ENCODE results near the gene SPECC1.
A peak's percentile ranks its signal among the peaks of the same experiment; 100 is the strongest.
"Not testable (repeated sequence)": the region's sequence is repeated elsewhere in the genome, so short reads cannot be mapped to it uniquely, and the experiment has no call there.

SPECC1 gene

DNA sequence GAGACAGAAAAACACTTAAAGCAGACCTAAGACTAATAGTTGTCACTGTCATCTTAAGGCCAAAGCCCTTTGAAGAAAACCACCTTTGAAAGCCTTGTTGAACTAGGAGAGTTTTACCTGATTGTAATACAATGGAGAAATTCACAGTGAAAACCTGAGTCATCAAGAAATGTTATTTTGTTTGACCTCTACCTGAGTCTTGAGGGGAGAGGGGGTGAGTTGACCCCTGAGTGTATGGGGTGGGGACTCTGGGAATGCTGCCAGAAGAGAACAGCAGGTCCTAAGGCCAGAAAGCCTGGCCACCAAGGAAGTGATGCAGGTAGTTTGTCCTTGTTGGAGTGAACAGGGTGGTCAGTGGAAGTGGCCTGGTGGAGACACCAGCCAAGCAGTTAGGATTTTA, 204.3 kb downstream of the SPECC1 start:
- no peak for DNase-seq

DNA sequence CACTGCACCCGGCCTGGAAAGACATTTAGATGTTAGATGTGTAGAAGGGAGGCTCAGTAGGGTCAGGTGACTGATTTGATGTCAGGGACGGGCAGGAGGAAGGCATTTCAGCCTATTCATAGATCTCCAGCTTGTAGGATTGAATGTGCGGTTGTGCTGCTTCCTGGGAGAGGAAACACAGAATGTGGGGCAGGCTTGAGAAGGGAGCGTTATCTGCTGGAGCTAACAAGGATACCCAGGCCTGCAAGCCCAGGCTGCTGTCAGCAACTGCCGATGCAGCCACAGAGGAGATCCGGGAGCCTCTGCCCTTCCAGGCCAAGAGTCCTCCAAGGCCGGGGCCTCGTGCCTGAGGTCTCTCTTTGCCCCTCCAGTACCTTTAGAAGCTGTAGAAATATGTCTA, 205.6 kb downstream of the SPECC1 start:
- DNase-seq, result no peak

DNA sequence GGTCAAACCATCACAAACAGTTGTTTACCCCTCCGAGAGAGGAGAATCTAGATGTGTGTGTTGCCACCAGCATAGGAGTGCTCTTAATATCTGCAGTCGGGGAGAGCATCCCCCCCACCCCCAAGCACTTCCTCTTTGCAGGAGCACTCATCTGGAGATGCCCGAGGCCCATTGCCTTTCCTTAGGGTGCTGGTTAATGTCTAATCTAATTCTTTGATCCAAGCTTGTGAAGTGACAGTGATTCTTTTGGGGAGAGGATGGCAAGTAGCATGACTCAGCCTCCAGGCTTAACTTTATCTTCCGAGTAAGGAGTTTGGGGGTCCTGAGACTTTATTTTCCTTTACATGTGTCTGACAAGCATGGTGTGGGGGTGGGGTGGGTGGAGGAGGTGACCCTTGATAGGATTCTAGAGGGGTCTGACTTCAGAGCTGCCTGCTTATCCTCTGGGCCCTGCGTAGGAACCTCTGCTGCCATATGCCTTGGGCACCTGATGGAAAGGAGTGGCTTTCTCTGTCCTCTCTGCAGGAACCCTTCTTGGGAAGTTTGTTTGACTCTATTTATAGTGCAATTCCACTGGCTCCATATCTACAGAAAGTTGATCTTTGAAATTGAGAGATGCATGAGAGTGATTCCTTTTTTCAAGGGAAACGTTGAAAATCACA, 207.1 kb downstream of the SPECC1 start:
- DNase-seq, result no peak

DNA sequence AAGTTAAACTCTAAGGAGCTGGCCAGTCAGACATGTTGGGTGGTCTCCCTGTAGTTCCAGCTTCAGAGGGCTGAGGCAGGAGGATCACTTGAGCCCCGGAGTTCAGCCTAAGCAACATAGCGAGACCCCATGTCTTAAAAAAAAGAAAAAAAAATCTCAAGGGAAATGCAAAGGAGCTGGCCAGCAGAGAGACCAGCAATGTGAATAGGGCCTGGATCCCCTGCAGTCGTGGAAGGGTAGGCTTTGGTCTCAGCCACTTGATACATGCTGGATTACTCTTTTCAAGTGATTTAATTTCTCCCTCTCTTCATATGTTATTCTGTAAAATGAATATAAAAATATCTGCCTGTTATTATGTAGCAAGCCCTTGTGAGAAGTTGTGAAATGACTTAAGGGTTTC, 207.7 kb downstream of the SPECC1 start:
- no peak for DNase-seq

DNA sequence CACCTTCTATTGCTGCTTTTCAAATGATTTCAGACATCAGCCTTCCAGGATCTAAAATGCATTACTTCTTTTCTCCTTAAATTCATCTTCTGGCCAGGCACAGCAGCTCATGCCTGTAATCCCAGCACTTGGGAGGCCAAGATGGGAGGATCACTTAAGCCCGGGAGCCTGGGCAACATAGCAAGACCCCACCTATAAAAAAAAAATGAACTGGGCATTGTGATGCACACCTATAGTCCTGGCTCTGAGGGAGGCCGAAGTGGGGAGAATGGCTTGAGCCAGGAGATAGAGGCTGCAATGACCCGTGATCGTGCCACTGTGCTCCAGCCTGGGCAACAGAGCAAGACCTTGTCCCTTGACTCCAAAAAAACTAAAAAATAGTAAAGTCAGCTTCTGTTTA, 208.5 kb downstream of the SPECC1 start:
- no peak for DNase-seq

DNA sequence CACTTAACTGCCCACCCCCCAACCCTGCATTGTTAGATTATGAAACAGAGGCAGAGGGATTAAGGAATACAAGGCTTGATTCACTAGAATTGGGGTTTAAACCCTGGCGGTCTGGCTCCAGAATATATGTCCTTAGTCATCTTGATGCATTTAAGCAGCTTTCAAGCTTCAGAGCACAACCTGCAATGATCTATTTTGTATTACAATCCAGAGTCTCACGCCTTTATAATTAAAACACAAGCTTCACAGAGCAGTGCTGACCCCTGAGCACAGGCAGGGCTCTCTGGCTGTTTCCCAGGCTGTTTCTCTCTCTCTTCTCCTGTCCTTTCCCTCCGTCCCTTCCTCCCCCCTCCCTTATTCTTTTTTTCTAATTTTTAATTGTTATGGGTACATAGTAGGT, 209.1 kb downstream of the SPECC1 start:
- no peak for DNase-seq

DNA sequence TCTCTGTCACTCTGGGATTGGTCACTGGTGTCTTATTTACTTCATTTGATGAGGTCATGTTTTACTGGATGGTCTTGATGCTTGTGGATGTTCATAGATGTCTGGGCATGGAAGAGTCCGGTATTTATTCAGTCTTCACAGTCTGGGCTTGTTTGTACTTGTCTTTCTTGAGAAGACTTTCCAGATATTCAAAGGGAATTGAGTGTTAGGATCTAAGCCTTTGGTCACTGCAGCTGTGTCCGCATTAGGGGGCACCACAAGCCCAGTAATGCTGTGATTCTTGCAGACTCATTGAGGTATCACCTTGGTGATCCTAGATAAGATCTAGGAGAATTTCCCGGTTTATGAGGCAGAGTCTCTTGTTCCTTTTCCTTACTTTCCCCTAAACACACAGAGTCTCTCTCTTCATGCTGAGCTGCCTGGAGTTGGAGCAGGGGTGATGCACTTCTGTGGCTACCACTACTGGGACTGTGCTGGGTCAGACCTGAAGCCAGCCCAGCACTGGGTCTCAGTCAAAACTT, 214.7 kb downstream of the SPECC1 start:
- DNase-seq, result no peak

DNA sequence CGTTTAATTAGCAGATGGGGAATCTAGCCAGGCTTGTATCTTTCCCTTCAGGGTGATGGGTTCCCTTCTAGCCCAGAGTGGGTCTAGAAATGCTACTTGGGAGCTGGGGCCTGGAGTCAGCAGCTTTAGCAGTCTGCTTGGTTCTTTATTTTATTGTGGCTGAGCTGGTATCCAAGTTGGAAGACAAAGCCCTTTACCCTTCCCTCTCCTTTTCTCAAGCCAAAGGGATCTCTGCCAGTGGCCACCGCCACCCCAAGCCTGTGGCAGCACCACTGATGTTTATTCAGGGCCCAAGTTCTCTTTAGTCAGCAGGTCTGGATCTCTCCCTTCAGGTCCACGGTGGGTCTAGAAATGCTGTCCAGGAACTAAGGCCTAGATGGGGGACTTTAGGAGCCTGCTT, 215.2 kb downstream of the SPECC1 start:
- DNase-seq, result no peak

DNA sequence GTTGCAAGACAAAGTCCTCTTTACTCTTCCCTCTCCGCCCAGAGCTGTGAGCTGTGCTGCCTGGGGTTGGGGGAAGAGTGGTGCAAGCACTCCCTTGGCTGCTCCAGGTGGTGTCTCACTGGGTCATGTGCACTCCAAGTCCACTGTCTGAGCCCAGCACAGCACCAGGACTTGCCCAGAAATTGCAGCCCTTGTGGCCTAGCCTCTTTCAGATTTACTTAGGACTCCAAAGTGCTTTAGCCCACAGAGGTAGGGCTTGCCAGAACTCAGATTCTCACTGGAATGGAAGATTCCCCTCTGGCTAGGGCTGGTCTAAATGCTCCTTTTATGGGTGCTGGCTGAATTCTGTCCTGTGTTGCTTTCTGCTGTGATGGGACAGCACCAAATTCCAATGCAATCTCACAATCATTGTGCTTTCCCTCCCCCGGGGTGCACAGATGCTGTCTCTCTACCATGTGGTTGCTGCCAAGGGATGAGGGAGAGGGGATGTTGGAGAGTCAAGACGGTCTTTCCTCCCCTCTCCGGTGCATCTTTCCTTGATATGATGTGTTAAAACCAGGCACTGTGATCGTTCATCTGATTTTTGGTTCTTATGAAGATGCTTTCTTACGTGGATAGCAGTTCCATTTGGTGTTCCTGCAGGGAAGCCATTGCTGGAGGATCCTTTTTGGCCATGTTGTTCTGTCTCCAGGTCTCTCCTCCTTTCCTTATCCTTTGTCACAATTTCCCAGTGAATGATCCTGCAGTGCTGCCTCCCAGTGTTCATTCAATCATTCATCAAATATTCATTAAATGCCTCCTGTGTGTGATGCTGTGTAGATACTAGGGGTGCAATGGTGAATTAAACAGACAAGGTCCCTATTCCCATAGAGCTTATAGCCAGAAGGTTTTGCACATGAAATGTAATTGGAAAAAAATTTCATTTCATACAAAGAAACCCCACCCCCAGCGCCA, 216.3 kb downstream of the SPECC1 start:
- no peak for DNase-seq

DNA sequence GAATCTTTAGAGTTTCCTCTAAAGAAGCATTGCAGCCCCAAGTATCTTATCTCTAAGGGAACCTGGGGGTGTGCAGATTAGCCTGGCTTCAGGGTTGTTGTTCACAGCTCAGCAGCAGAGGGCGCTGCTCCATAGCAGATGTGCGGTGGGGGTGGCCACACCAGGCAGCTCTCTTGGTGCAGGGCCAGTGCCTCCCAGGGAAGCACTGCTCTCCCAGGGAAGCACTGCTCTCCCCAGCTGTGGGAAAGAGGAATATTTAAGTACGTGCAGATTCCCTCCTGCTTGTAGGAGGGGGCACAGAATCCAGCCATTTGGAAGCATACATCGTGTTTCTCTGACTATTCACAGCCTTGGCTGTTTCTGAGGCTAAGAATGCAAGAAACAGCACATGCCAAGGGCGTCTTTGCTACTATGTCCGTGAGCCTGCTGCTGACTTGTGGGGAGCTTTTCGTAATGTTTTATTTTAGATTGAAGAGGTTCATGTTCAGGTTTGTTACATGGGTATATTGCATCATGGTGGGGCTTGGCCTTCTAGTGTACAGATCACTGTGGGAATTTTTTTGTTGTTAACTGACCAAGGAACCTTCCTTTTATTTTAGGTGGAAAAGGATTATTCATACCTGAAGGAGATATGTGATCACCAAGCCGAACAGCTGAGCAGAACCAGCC, 217.8 kb downstream of the SPECC1 start:
- peak; percentile 82 to 85 for DNase-seq

DNA sequence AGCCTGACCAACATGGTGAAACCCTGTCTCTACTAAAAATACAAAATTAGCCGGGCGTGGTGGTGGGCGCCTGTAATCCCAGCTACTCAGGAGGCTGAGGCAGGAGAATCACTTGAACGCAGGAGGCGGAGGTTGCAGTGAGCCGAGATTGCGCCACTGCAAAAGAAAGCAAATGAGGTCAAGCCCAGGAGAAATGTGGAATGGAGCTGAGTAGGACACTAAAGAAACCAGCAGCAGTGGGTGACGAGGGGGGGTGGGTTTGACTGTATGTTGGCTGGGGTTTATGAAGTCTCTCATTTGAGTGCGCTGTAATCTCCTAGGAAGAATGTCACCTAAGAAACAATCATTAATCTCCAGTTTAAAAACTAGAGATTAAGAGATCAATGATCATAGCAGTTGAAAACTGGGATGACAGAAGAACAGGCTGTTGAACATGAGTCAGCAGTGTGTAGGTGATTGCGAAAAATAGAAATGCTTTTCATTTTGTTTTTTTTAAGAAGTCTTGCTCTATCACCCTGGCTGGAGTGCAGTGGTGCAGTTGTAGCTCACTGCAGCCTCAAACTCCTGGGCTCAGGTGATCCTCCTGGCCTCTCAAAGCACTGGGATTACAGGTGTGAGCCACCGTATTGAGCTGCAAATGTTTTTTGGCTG, 218.7 kb downstream of the SPECC1 start:
- not testable (repeated sequence) for DNase-seq

DNA sequence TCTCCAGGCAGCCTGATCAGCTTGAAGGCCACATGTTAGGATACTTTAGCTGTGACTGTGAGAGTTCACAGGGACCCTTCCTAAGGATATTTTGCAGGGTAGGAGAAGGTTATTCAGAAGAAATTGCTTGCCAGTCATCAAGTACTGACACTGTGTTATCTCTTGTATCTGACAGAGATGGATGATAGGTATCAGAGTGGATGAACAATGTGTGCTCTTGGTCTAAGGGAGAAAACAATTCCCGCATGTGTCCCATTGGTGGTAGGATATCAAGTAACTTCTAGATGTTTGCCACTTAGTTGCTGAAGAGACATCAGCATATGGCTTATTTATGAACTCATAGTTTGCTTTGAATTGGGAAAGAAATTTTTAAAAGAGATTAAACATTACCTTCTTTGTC, 219.3 kb downstream of the SPECC1 start:
- DNase-seq, result no peak

DNA sequence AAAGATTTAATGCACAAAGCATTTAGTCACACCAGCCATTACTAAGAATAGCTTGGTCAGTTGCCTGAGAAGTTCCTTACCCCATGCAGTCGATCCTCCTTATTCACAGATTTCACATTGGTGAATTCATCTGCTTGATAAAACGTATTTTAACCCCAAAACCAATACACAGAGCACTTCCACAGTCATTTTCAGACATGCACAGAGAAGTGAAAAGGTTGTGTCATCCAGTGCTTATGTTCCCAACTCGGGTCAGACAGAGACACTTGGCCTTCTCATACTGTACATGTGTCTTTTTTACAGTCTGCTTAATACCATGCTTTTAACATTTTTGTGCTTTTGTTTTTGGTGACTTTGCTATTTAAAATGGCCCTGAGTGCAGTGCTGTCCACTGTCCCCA, 219.7 kb downstream of the SPECC1 start:
- DNase-seq, result no peak

DNA sequence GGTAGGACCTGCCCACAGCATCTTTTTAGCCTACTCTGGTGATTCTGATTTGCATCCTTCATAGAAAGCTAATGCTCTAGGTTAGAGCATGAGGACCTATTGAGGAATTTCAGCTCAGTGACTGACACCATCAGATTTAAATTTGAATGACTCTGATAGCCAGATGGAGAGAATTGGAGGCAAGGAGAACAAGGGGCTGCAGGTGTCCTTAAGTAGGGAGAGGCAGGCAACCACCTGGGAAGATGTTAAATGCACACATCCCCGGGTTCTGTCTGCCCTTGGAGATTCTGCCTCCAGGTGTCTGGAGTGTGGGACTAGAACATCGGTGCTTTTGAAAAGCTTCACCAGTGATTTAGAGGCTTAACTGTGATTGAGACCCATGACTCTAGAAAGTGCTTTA, 221.8 kb downstream of the SPECC1 start:
- DNase-seq, result no peak

DNA sequence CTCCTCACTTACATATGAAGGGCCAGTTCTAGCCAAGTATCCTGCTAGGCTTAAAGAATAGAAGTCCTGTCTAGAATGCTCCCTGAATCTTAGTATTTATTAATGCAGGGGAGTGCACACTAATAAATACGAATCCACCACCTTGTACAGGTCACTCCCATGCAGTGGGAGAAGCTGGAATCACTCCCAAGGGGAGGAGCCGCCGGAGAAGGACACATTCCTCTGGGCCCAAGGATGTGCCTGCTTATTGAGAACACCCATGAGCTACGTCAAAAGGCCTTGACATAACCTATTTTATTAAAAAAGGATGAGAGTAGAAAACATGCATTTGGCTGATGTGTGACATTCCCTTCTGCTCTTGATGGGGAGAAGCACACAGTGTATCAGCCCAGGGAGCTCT, 223.5 kb downstream of the SPECC1 start:
- DNase-seq, result no peak

DNA sequence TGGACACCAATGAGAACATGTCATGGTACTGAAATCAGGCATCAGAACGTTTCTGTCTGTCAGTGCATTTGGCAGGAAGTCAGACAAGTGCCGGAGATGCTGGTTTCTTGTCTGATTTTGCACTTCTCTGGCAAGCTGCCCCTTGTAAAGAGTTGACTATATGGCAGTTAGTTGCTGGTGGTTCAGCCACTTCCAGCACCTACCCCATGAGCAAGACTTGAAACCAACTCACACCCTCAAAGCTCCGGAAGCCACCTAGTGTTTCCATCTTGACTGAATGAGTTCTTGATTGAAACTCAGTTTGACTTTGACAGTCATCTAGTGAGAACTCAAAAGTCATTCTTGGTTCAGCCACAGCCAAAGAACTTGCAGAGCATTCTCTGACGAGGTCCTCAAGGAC, 225.1 kb downstream of the SPECC1 start:
- DNase-seq, result peak; percentile 51 to 53

DNA sequence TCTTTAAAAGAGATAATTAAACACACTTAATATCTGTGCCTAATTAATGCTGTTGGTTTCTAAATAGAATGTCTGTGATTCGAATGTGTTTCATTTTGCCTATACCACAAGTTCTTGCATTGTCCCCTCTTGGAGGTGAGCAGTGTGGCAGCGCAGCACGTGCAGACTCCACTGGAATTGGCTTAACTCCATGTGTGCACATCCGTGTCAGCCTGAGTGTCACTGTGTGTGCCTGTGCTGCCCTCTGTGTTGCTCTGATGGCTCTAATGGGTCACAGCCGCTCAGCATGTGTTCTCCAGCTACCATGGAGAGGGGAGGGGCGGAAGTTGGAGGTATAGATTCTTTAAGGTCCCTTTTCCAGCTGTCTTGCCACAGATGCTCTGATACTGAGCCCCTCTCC, 226.6 kb downstream of the SPECC1 start:
- no peak for DNase-seq

DNA sequence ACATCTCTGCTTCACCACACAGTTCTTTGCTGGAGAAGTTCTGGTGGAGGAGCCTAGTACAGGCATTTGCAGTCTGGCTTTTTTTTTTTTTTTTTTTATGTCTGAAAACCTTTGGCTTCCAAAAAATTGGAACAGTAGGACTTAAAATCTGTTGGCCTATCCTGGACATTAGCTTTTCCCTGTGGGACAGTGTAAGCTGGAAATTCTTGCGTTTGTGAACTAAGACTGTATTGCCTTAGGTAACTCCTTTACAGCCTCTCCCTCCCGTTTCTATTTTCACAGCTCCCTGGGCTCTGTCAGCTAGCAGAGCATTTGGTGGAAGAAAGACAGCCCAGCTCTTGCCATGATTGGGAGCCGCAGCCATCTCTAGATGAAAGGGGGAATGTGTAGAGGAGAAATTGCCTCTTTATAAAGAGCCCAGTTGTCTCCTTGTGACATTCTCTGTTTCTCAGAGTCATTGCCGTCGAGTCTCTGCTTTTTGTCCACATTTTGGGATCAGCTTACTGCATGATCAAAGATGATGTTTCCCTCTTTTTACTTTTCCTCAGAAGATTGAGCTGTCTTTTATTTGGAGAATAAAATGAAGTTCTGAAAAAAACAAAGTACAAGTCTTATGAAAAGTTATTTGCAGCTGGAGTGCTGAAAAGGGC, 227.5 kb downstream of the SPECC1 start:
- no peak for DNase-seq

DNA sequence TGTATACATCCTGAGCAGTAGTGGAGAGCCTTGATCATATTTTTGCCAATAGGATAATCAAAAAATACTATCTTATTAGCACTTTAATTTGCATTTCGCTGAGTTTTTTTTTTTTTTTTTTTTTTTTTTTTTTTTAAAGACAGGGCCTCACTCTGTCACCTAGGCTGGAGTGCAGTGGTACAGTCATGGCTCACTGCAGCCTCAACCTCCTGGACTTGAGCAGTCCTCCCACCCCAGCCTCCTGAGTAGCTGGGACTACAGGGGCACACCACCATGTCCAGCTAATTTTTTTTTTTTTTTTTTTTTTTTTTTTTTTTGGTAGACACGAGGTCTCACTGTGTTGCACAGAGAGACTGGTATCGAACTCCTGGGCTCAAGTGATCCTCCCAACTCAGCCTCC, 230.6 kb downstream of the SPECC1 start:
- DNase-seq, result not testable (repeated sequence)

DNA sequence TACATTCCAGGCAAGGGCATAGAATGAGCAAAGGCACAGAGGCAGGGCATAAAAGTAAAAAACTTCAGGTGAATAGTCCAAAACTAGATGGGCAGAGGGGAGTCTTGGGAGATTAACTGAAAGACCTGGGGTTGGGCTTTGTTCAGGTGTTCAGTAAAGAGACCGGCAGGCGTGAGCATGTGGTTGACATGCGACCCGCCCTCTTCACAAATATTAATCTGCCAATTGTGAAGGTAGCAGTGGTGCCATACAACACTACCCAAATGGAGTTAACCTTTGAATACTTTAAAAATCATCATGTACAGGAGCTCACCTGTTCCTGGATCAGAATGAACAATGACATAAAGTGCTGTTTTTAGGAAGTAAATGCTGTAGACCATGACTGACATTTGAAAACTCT, 232.7 kb downstream of the SPECC1 start:
- DNase-seq, result no peak

DNA sequence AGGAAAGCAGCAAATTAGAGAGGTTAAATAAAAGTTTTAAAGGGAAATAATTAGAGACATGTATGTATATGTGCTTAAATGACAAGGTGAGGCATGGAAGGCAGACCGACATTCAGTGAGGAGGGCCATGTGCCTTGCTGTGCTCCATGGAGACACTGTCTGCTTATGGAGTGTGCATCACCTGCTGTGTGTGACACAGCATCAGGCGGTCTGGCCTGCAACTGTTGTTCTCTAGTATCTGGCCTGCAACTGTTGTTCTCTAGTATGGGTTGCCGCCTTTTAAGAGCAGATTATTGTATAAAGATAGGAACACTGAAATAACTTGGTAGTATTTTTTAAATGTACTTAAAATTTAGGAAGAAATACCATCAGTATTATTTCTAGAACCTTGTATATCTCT, 233.1 kb downstream of the SPECC1 start:
- DNase-seq, result no peak

DNA sequence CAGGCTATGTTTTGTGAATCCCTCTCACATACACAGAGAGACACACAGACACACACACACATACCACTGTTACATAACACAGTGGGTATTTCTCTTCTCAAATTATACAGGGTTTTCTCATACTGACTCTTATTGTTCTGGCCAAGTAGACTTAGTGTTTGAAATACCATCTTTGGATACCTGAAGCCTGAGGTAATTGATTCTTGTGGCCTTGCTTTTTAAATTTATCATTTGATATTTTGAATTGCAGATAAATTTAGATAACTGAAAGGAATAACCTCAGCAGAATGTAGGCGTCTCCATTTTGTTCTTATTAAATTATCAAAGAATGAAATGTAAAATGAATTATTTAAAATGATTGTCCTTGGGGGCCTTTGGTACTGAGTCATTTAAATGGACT, 234.4 kb downstream of the SPECC1 start:
- DNase-seq, result no peak

DNA sequence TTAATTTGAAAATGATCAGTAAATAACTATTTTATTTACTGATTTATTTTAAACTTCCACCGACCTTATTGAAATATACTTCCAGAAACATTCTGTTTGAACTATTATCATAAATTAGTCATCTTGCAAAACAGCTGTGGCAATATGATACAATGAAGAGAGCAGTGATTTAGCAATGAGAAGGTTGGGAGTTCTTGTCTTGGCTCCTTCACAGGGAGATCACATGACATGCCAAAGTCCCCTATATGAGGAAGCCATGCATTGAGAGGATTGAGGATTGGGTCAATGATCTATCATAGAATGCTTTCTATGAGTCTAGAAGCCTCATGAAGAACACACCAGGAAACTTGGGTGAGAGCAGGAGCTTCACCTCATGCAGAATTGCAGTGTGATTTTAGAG, 235.5 kb downstream of the SPECC1 start:
- no peak for DNase-seq

Measured in stimulated activated CD4-positive, alpha-beta T cell treated with anti-CD3 and anti-CD28 coated beads, Interleukin-2, amount 100 ng/mL, for 24 hours (primary cell).